ENCODE measurements around the gene ELANE. TPM values are rescaled to one million over a fixed set of nuclear protein-coding genes. Genes with fewer than 3 reads are reported as not detected.

The ELANE gene
- polyA plus RNA-seq (ENCODE audit: insufficient read length in 4 of 4), result 1 to 10 TPM in 1 of 4 donors, under 1 TPM in 1, not detected in 2; 0.48 to 1.1 TPM

- DNase-seq (ENCODE audit: low read depth in 4 of 4, low spot score in 3 of 4), result no peak
Measured at GRCh38 chr19:852136-853013, at the start of gene ELANE. TSS of gene ELANE (plus strand) at chr19:852303. CDS start at chr19:852329, 26 bp downstream.

GRCh38 chr19:802498-803098 lies 49.5 kb upstream of the ELANE start:
- no peak for DNase-seq (ENCODE audit: low read depth in 4 of 4, low spot score in 3 of 4)

- no peak for DNase-seq (ENCODE audit: low read depth in 4 of 4, low spot score in 3 of 4)
Measured at GRCh38 chr19:803099-803561, 49.0 kb upstream of the ELANE start.

GRCh38 chr19:803686-804418 lies 48.3 kb upstream of the ELANE start:
- no peak for DNase-seq (ENCODE audit: low read depth in 4 of 4, low spot score in 3 of 4)

- DNase-seq (ENCODE audit: low read depth in 4 of 4, low spot score in 3 of 4), result no peak
Measured at GRCh38 chr19:804419-805165, 47.5 kb upstream of the ELANE start.

- DNase-seq (ENCODE audit: low read depth in 4 of 4, low spot score in 3 of 4), result no peak
Measured at GRCh38 chr19:805166-805551, 46.9 kb upstream of the ELANE start.

- no peak for DNase-seq (ENCODE audit: low read depth in 4 of 4, low spot score in 3 of 4)
Measured at GRCh38 chr19:805600-806550, 46.2 kb upstream of the ELANE start.

GRCh38 chr19:806815-807421 lies 45.2 kb upstream of the ELANE start:
- no peak for DNase-seq (ENCODE audit: low read depth in 4 of 4, low spot score in 3 of 4)

GRCh38 chr19:807627-808422 lies 44.3 kb upstream of the ELANE start:
- no peak for DNase-seq (ENCODE audit: low read depth in 4 of 4, low spot score in 3 of 4)

- no peak for DNase-seq (ENCODE audit: low read depth in 4 of 4, low spot score in 3 of 4)
Measured at GRCh38 chr19:808423-808775, 43.7 kb upstream of the ELANE start.

- no peak for DNase-seq (ENCODE audit: low read depth in 4 of 4, low spot score in 3 of 4)
Measured at GRCh38 chr19:810077-810855, 41.8 kb upstream of the ELANE start.

GRCh38 chr19:810883-811489 lies 41.1 kb upstream of the ELANE start:
- no peak for DNase-seq (ENCODE audit: low read depth in 4 of 4, low spot score in 3 of 4)

- DNase-seq (ENCODE audit: low read depth in 4 of 4, low spot score in 3 of 4), result no peak
Measured at GRCh38 chr19:811506-812048, 40.5 kb upstream of the ELANE start.

GRCh38 chr19:812049-812746 lies 39.9 kb upstream of the ELANE start:
- no peak for DNase-seq (ENCODE audit: low read depth in 4 of 4, low spot score in 3 of 4)

- no peak for DNase-seq (ENCODE audit: low read depth in 4 of 4, low spot score in 3 of 4)
Measured at GRCh38 chr19:812747-813218, 39.3 kb upstream of the ELANE start.
